CD4-positive, alpha-beta T cell (primary cell): ENCODE measurements around the gene SMIM12. TPM values are rescaled to one million over a fixed set of nuclear protein-coding genes. Genes with fewer than 3 reads are reported as not detected.

Source experiments
- ATAC-seq: fragments of 200-7000 bp; cut with Tn5 transposase; one replicate; pipeline ENCODE4 v1.10.0; 2022; ENCODE audit warnings: mild to moderate bottlenecking; ENCODE audit not compliant: poor library complexity
- CTCF ChIA-PET: fragments of 350-600 bp; sonication (Branson Sonifier 250); formaldehyde crosslinking; loops from one replicate; lab custom pipeline; 2021; ENCODE audit warnings: antibody characterized with exemption, inconsistent platforms; lab: Charles Lee
- POLR2A ChIA-PET: fragments of 350-600 bp; sonication (Branson Sonifier 250); formaldehyde crosslinking; loops from one replicate; lab custom pipeline; 2021; ENCODE audit warnings: antibody characterized with exemption, inconsistent platforms; lab: Charles Lee
- DNase-seq, 14 experiments: peaks; one replicate each; pipeline ENCODE4 v3.0.0-alpha.2; 2013 to 2020; ENCODE audit warnings: mixed read lengths in 2 of 14
- H3K27ac ChIP-seq, 2 donors: one replicate each; pipeline versions ENCODE4 v1.5.1 to v1.7.0; 2013; ENCODE audit warnings: low read length in 2 of 2, low read depth in 1 of 2, mild to moderate bottlenecking in 1 of 2
- H3K27me3 ChIP-seq, 2 experiments: 1 replicate in 1 of 2; 2 replicates in 1 of 2; pipeline versions ENCODE4 v1.6.1 to v1.7.0; 2013; ENCODE audit warnings: low read length in 2 of 2, control low read depth in 1 of 2, mild to moderate bottlenecking in 1 of 2, moderate library complexity in 1 of 2; ENCODE audit not compliant: insufficient read depth in 2 of 2, control insufficient read depth in 1 of 2
- H3K36me3 ChIP-seq: one replicate; pipeline ENCODE4 v1.6.1; 2013; ENCODE audit warnings: low read length, control low read depth; ENCODE audit not compliant: insufficient read depth
- H3K4me1 ChIP-seq: one replicate; pipeline ENCODE4 v1.6.1; 2013; ENCODE audit warnings: low read length, control low read depth; ENCODE audit not compliant: insufficient read depth
- H3K4me3 ChIP-seq: one replicate; pipeline ENCODE4 v1.5.1; 2013; ENCODE audit warnings: mild to moderate bottlenecking, low read length, moderate library complexity
- H3K9me3 ChIP-seq, 2 experiments: 1 replicate in 1 of 2; 2 replicates in 1 of 2; pipeline versions ENCODE4 v1.6.1 to v1.7.0; 2013; ENCODE audit warnings: low read length in 2 of 2, mild to moderate bottlenecking in 2 of 2, control low read depth in 1 of 2, moderate library complexity in 1 of 2; ENCODE audit not compliant: control insufficient read depth in 1 of 2, insufficient read depth in 1 of 2
- H3K27ac Mint-ChIP-seq: one replicate; pipeline ENCODE4 v1.8.0; 2020; ENCODE audit warnings: mixed read lengths
- H3K27me3 Mint-ChIP-seq: one replicate; pipeline ENCODE4 v1.8.0; 2021; ENCODE audit warnings: mixed read lengths
- H3K36me3 Mint-ChIP-seq: one replicate; pipeline ENCODE4 v1.8.0; 2021; ENCODE audit warnings: low read depth, mixed read lengths
- H3K4me1 Mint-ChIP-seq: one replicate; pipeline ENCODE4 v1.8.0; 2021; ENCODE audit warnings: low read depth, mixed read lengths
- H3K4me3 Mint-ChIP-seq: one replicate; pipeline ENCODE4 v1.8.0; 2020; ENCODE audit warnings: mild to moderate bottlenecking, mixed read lengths
- H3K9me3 Mint-ChIP-seq: one replicate; pipeline ENCODE4 v1.8.0; 2020; ENCODE audit warnings: mixed read lengths
- intact Hi-C, 2 experiments: fragments of 100-400 bp; cut with DNase I in 1 of 2; cut with micrococcal nuclease in 1 of 2; formaldehyde crosslinking; loops; one replicate each; pipeline versions ENCODE4 v1.15.1 to v1.9.0; 2023 to 2025; cut with DNase I, micrococcal nuclease
- total RNA-seq, 174 experiments: library from RNA in 2 of 174; stranded (reverse) in 2 of 174; gene quantifications; one replicate each; pipeline ENCODE4 v1.2.3 and lab custom pipeline; 2021 to 2026
- TF ChIP-seq, protein P1 (sequence below): fragments of 200-600 bp; IDR thresholded peaks from one replicate; pipeline ENCODE4 v1.8.0; 2022; ENCODE audit warnings: antibody characterized with exemption, mild to moderate bottlenecking

The SMIM12 gene
- total RNA-seq, 2 experiments from 2014 or later, result 43.0 to 44.6 TPM

DNA sequence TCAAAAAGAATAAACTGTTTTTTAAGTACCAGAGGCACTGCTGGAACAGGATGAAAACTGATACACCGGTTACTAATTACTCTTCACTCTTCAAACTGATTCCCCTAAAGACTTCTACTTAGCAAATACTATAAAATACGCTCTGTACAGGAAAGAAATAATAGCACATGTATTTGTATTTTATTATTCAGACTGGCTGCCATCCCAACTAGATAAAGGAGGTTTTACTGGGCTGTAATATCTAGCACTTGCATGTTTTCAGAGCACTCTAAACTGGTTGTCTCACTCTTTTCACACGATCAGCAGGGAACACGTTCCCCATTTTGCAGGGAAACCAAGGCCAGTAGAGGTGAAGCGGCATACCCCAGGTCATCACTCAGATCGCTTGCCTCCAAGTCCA lies 9.2 kb downstream of the SMIM12 start:
- intact Hi-C loops, result loop anchor here (5.0 to 10.0 kb wide), 4 partner anchors 137 to 1082 kb away; partner anchors contain the start of genes AGO3 (in 1 of the 2), SFPQ (in 1 of the 2) and TMEM35B (in 1 of the 2)
- Histone ChIP-seq H3K4me3 (no peak overlapping the region), H3K27me3 (no peaks in the 10 kb centered on the region), H3K4me1 (peaks cover 5% of the 10 kb centered on the region), H3K9me3 (no peaks in the 10 kb centered on the region), H3K36me3 (peaks cover 47% of the 10 kb centered on the region), H3K27ac (no peak overlapping the region)
- ChIA-PET CTCF (no interaction called here), POLR2A (no interaction called here)
- Mint-ChIP-seq H3K27me3 (no peaks in the 10 kb centered on the region), H3K4me3 (no peak overlapping the region), H3K4me1 (peaks cover 12% of the 10 kb centered on the region), H3K9me3 (no peaks in the 10 kb centered on the region), H3K36me3 (peaks cover 54% of the 10 kb centered on the region), H3K27ac (no peak overlapping the region)
- ATAC-seq, result no peak
- TF ChIP-seq, protein P1, sequence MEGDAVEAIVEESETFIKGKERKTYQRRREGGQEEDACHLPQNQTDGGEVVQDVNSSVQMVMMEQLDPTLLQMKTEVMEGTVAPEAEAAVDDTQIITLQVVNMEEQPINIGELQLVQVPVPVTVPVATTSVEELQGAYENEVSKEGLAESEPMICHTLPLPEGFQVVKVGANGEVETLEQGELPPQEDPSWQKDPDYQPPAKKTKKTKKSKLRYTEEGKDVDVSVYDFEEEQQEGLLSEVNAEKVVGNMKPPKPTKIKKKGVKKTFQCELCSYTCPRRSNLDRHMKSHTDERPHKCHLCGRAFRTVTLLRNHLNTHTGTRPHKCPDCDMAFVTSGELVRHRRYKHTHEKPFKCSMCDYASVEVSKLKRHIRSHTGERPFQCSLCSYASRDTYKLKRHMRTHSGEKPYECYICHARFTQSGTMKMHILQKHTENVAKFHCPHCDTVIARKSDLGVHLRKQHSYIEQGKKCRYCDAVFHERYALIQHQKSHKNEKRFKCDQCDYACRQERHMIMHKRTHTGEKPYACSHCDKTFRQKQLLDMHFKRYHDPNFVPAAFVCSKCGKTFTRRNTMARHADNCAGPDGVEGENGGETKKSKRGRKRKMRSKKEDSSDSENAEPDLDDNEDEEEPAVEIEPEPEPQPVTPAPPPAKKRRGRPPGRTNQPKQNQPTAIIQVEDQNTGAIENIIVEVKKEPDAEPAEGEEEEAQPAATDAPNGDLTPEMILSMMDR, result no peak
- no peak for DNase-seq

DNA sequence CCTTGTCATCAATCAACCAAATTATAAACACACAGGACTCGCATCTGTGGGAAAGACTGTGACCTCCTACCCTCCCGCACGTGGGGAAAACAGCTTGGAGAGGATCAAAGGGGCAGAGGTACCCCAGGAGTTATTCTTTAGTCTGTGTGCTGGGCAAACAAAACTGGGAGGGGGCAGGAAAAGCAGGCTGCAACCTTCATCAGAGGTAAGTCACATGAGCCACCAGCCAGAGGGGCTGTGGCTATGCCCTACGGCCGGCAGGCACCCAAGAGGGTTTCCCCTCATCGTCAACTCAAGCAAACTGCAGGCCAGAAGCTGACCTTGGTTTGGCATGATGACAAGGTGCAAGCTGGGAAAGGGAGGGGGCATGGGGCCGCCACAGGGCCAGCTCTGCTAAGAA lies 12.5 kb downstream of the SMIM12 start:
- ChIA-PET CTCF (interaction anchor here (0.6 kb wide), 1 partner anchor 218 kb away, joined by 3 read pairs; no protein-coding TSS in a partner anchor), POLR2A (no interaction called here)
- Histone ChIP-seq H3K4me1 (no peaks in the 10 kb centered on the region), H3K4me3 (no peak overlapping the region), H3K9me3 (no peaks in the 10 kb centered on the region), H3K27ac (no peak overlapping the region), H3K27me3 (no peaks in the 10 kb centered on the region), H3K36me3 (peaks cover 35% of the 10 kb centered on the region)
- ATAC-seq (no peak), DNase-seq (no peak)
- Mint-ChIP-seq H3K4me1 (peaks cover 5% of the 10 kb centered on the region), H3K36me3 (peaks cover 32% of the 10 kb centered on the region), H3K27ac (no peak overlapping the region), H3K27me3 (no peaks in the 10 kb centered on the region), H3K9me3 (no peaks in the 10 kb centered on the region), H3K4me3 (no peak overlapping the region)
- intact Hi-C loops, result no loop called here
- TF ChIP-seq, protein P1, result no peak

DNA sequence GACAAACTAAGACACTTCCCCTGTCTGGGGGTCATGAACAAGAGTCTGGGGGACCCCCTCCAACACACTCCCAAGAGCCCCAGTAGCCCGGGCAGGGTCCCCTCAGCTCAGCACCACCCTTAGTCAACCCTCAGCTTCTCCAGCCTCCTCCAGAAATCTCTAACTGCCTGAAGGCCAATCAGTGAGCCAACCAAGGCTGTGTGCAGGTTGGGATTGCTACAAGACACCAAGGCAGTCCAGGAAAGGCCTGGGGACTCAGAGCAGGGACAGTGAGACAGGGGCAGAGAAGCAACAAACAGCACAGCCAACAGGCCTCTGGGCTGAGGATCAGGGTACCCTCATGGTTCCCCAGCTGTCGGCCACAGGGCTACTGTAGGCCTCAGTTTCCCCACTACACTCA lies 13.3 kb downstream of the SMIM12 start:
- peaks cover 32% of the 10 kb centered on the region for H3K36me3 Mint-ChIP-seq
- Histone ChIP-seq H3K36me3 (peaks cover 35% of the 10 kb centered on the region), H3K27me3 (no peaks in the 10 kb centered on the region), H3K9me3 (no peaks in the 10 kb centered on the region), H3K27ac (no peak overlapping the region), H3K4me1 (no peaks in the 10 kb centered on the region), H3K4me3 (no peak overlapping the region)
- no peak overlapping the region for H3K4me3 Mint-ChIP-seq
- ChIA-PET CTCF (no interaction called here), POLR2A (no interaction called here)
- DNase-seq (no peak), ATAC-seq (no peak)
- H3K27ac Mint-ChIP-seq, result no peak overlapping the region
- H3K4me1 Mint-ChIP-seq, result peaks cover 5% of the 10 kb centered on the region
- TF ChIP-seq, protein P1, result no peak
- intact Hi-C loops, result no loop called here
- H3K9me3 Mint-ChIP-seq, result no peaks in the 10 kb centered on the region
- H3K27me3 Mint-ChIP-seq, result no peaks in the 10 kb centered on the region
